HCT116 (cell line): ENCODE results near the gene MRGPRE. TPM values are rescaled to one million over a fixed set of nuclear protein-coding genes. Genes with fewer than 3 reads are reported as not detected.
"Not testable (repeated sequence)": the region's sequence is repeated elsewhere in the genome, so short reads cannot be mapped to it uniquely, and the experiment has no call there.

ENCODE experiments used
- ATAC-seq: fragments of 200-7000 bp; cut with Tn5 transposase; 2 replicates; pipeline ENCODE4 v1.9.1; 2020; ENCODE audit warnings: mild to moderate bottlenecking, moderate library complexity
- BruUV-seq: library from RNA; stranded (reverse); fragments of 400-500 nt; replicated peaks from 2 replicates; lab custom pipeline; 2021; lab: Mats Ljungman, UMichigan
- CTCF ChIA-PET: fragments of 300-600 bp; sonication (Branson Sonifier 250); formaldehyde crosslinking; loops from one replicate; lab custom pipeline; 2021; ENCODE audit warnings: antibody characterized with exemption; lab: Charles Lee
- POLR2A ChIA-PET: fragments of 300-600, 350-600 bp; sonication (Branson Sonifier 250); formaldehyde crosslinking; loops from one replicate; lab custom pipeline; 2021; ENCODE audit warnings: antibody characterized with exemption; lab: Charles Lee
- RAD21 ChIA-PET, 2 experiments: fragments of 300-600 bp; sonication (Branson Sonifier 250); formaldehyde crosslinking; loops; one replicate each; lab custom pipeline; 2023; ENCODE audit warnings: low total read pairs in 2 of 2; ENCODE audit not compliant: uncharacterized antibody in 2 of 2, unreplicated experiment in 2 of 2, low non-redundant PET in 1 of 2; lab: Charles Lee
- DNase-seq: peaks from one replicate; pipeline ENCODE4 v3.0.0-alpha.2; 2010; ENCODE audit warnings: low read depth, low spot score
- H2AFZ ChIP-seq: fragments of 200-600 bp; shearing (Covaris generic), sonication (generic); 2 replicates; pipeline ENCODE4 v1.6.1; 2017; ENCODE audit warnings: low read depth, mixed run types, mixed read lengths, antibody characterized with exemption, low read length; ENCODE audit not compliant: poor library complexity, severe bottlenecking
- H3K27ac ChIP-seq: 2 replicates; pipeline ENCODE4 v1.5.1; 2012; ENCODE audit warnings: low read depth, low read length
- H3K27me3 ChIP-seq: fragments of 200-600 bp; sonication (generic); 2 replicates; pipeline ENCODE4 v1.6.1; 2016; ENCODE audit warnings: mixed run types, low read length, mixed read lengths; ENCODE audit not compliant: insufficient read depth
- H3K36me3 ChIP-seq, 2 experiments: fragments of 200-500 bp in 1 of 2; fragments of 200-600 bp in 1 of 2; sonication (Bioruptor generic) in 1 of 2; sonication (generic) in 1 of 2; 2 replicates each; pipeline versions ENCODE4 v1.5.1 to v1.6.1; 2014 to 2016; ENCODE audit warnings: low read length in 2 of 2, inconsistent platforms in 1 of 2, mixed read lengths in 1 of 2, mixed run types in 1 of 2; ENCODE audit not compliant: insufficient read depth in 2 of 2, control insufficient read depth in 1 of 2
- H3K4me1 ChIP-seq, 2 experiments: fragments of 200-600 bp in 1 of 2; sonication (generic) in 1 of 2; 2 replicates each; pipeline versions ENCODE4 v1.5.1 to v1.6.1; 2012 to 2017; ENCODE audit warnings: low read length in 2 of 2, inconsistent platforms in 1 of 2, mild to moderate bottlenecking in 1 of 2, mixed read lengths in 1 of 2, mixed run types in 1 of 2, moderate library complexity in 1 of 2; ENCODE audit not compliant: insufficient read depth in 2 of 2, control insufficient read depth in 1 of 2
- H3K4me2 ChIP-seq: fragments of 200-600 bp; sonication (generic); 2 replicates; pipeline ENCODE4 v1.6.1; 2017; ENCODE audit warnings: mixed run types, low read length, mixed read lengths
- H3K4me3 ChIP-seq, 2 experiments: fragments of 200-600 bp in 1 of 2; sonication (generic) in 1 of 2; replicated peaks in 1 of 2; 2 replicates each; pipeline ENCODE4 v1.5.1; 2011 to 2016; ENCODE audit warnings: low read length in 2 of 2, control low read depth in 1 of 2, low read depth in 1 of 2, mild to moderate bottlenecking in 1 of 2, mixed read lengths in 1 of 2, mixed run types in 1 of 2
- H3K79me2 ChIP-seq: fragments of 200-600 bp; sonication (generic); 2 replicates; pipeline ENCODE4 v1.6.1; 2017; ENCODE audit warnings: mild to moderate bottlenecking, mixed run types, low read length, moderate library complexity, mixed read lengths; ENCODE audit not compliant: insufficient read depth
- H3K9ac ChIP-seq: fragments of 200-600 bp; sonication (generic); 2 replicates; pipeline ENCODE4 v1.6.1; 2016; ENCODE audit warnings: low read length, mixed read lengths
- H3K9me2 ChIP-seq: fragments of 200-600 bp; sonication (generic), shearing (Covaris generic); 2 replicates; pipeline ENCODE4 v1.6.1; 2017; ENCODE audit warnings: mixed run types, mild to moderate bottlenecking, moderate library complexity; ENCODE audit not compliant: insufficient read depth
- H3K9me3 ChIP-seq, 2 experiments: fragments of 200-500 bp in 1 of 2; fragments of 200-600 bp in 1 of 2; sonication (Bioruptor generic) in 1 of 2; sonication (generic) in 1 of 2; 2 replicates each; pipeline ENCODE4 v1.6.1; 2014 to 2017; ENCODE audit warnings: low read length in 2 of 2, mixed read lengths in 2 of 2, inconsistent platforms in 1 of 2, low read depth in 1 of 2, mild to moderate bottlenecking in 1 of 2, mixed run types in 1 of 2, moderate library complexity in 1 of 2; ENCODE audit not compliant: control insufficient read depth in 1 of 2, insufficient read depth in 1 of 2
- H4K20me1 ChIP-seq: fragments of 200-600 bp; sonication (generic), shearing (Covaris generic); 2 replicates; pipeline ENCODE4 v1.6.1; 2017; ENCODE audit warnings: mixed run types, mild to moderate bottlenecking, moderate library complexity; ENCODE audit not compliant: insufficient read depth
- intact Hi-C: fragments of 100-400 bp; cut with micrococcal nuclease; formaldehyde crosslinking; loops from 2 replicates; pipeline ENCODE4 v1.10.0; 2022
- total RNA-seq: library from RNA; stranded (reverse); gene quantifications from one replicate; pipeline ENCODE4 v1.2.1, GENCODE V29; 2021; ENCODE audit not compliant: unreplicated experiment

MRGPRE gene
- total RNA-seq, 1 experiment from 2014 or later: not detected

- H3K79me2 ChIP-seq, DNase-seq, H3K36me3 ChIP-seq, H2AFZ ChIP-seq, ATAC-seq, H3K27ac ChIP-seq, H3K4me3 ChIP-seq, H3K9me3 ChIP-seq, H3K4me1 ChIP-seq, H3K9ac ChIP-seq, RAD21 ChIA-PET, H3K27me3 ChIP-seq, BruUV-seq, H4K20me1 ChIP-seq, H3K9me2 ChIP-seq, intact Hi-C loops, H3K4me2 ChIP-seq, CTCF ChIA-PET, POLR2A ChIA-PET: not testable (repeated sequence)
Observed at GRCh38 chr11:3273629-3274028, 41.4 kb upstream of the MRGPRE start.

GRCh38 chr11:3262548-3262947, 30.3 kb upstream of the MRGPRE start:
- RAD21 ChIA-PET, ATAC-seq: not testable (repeated sequence)

GRCh38 chr11:3261831-3262230, 29.6 kb upstream of the MRGPRE start:
- RAD21 ChIA-PET, H3K9me3 ChIP-seq, intact Hi-C loops, H4K20me1 ChIP-seq, H3K4me3 ChIP-seq, H3K9ac ChIP-seq, H3K4me1 ChIP-seq, H2AFZ ChIP-seq, H3K9me2 ChIP-seq, H3K4me2 ChIP-seq, ATAC-seq, H3K36me3 ChIP-seq, BruUV-seq, H3K27me3 ChIP-seq, CTCF ChIA-PET, H3K79me2 ChIP-seq, POLR2A ChIA-PET, H3K27ac ChIP-seq, DNase-seq: not testable (repeated sequence)

More at GRCh38 chr11:3262548-3262947, 30.3 kb upstream of the MRGPRE start:
- H2AFZ ChIP-seq, H3K79me2 ChIP-seq, intact Hi-C loops, DNase-seq, H3K36me3 ChIP-seq, BruUV-seq, H3K4me3 ChIP-seq, H3K4me1 ChIP-seq, H3K9me3 ChIP-seq, H4K20me1 ChIP-seq, H3K9me2 ChIP-seq, H3K9ac ChIP-seq, H3K4me2 ChIP-seq, H3K27me3 ChIP-seq, CTCF ChIA-PET, H3K27ac ChIP-seq, POLR2A ChIA-PET: not testable (repeated sequence)

GRCh38 chr11:3257509-3257908, 25.3 kb upstream of the MRGPRE start:
- H3K36me3 ChIP-seq, H3K4me1 ChIP-seq, CTCF ChIA-PET, H3K9me2 ChIP-seq, H4K20me1 ChIP-seq, DNase-seq, H3K4me3 ChIP-seq, POLR2A ChIA-PET, intact Hi-C loops, H3K4me2 ChIP-seq, H3K27me3 ChIP-seq, BruUV-seq, H3K9ac ChIP-seq, H3K79me2 ChIP-seq, RAD21 ChIA-PET, H2AFZ ChIP-seq, H3K27ac ChIP-seq, ATAC-seq, H3K9me3 ChIP-seq: not testable (repeated sequence)
